T-helper 2 cell treated with Interferon-gamma antibody and Interleukin-4, amounts not matched to agents 100 ng/mL and 5 ng/mL, for 36 hours (primary cell): ENCODE results near the gene NFYC. TPM values are rescaled to one million over a fixed set of nuclear protein-coding genes. Genes with fewer than 3 reads are reported as not detected.
"Not testable (repeated sequence)": the region's sequence is repeated elsewhere in the genome, so short reads cannot be mapped to it uniquely, and the experiment has no call there.

Experiments used
- intact Hi-C: fragments of 100-400 bp; cut with micrococcal nuclease; formaldehyde crosslinking; loops from one replicate; pipeline ENCODE4 v1.15.1; 2023
- total RNA-seq: library from RNA; stranded (reverse); gene quantifications from 2 replicates; pipeline ENCODE4 v1.2.3, GENCODE V29; 2022

The NFYC gene
- total RNA-seq, 1 donor from 2014 or later, result 83.4 TPM

GRCh38 chr1:40704817-40705733 lies 13.6 kb downstream of the NFYC start:
- intact Hi-C loops, result no loop called here

DNA sequence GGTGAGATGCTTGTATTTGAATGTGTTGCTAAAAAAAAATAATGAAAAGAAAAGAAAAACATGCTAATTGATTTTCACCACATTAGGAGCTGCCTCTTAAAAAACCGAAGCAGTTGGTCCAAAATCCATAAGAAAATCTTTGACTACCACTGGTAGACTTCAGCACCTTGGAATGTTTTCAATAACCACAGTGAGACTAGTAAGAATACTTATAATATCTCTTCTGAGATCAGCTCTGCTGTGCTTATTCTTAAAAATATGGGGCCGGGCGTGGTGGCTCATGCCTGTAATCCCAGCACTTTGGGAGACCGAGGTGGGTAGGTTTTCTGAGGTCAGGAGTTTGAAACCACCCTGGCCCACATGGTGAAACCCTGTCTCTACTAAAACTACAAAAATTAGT lies 15.1 kb downstream of the NFYC start:
- intact Hi-C loops, result no loop called here

DNA sequence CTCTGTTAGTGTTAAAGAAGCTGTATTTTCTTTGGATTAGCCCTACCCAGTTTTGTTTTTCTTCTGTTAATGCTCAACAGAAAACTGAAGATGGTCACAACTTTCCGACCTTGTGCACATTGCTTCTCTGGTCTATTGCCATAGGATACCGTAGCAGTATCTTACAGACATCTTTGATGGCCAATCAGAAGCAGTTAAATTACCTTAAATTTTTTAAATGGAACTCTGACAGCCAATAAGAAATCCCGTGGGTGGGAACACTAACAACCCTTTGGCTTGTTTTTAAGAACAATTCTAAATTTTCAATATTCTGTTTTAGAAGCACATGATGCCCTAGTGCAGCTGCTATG lies 17.2 kb downstream of the NFYC start:
- intact Hi-C loops, result loop anchor here (1.0 kb wide), 1 partner anchor 16 kb away; no protein-coding TSS in a partner anchor

DNA sequence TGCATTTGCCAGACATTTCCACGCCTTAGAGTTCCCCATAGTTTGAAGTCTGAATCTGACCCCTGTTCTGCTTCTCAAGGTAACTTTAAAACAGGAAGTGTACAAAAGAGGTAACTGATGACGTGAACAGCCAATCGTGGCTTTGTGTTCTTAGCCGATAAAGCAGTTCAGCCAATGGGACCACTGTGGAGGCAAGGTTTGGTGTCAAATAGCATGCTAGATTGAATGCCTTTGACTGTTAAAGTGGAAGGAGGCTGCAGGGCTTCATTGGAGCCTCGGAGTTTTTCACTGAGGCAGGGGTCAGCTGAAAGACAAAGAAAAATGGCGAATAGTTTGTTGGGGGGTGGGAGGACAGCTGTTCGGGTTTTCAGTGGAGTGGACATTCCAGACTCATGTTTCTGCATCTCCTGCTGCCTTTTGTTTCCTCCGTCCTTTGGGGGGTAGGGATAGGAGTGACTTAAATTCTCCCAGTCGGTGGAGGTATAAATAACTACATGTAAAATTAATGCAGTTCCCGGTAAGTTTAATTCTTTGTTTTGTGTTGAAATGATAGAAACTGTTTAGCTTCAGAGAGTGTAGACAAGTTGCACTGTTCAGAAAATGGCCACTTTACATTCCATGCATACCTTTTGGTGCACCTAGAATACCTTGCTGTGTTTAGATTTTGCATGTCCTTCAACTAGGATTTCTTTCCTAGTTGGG lies 17.7 kb downstream of the NFYC start:
- intact Hi-C loops, result loop anchor here (1.0 kb wide), 1 partner anchor 17 kb away; no protein-coding TSS in a partner anchor

DNA sequence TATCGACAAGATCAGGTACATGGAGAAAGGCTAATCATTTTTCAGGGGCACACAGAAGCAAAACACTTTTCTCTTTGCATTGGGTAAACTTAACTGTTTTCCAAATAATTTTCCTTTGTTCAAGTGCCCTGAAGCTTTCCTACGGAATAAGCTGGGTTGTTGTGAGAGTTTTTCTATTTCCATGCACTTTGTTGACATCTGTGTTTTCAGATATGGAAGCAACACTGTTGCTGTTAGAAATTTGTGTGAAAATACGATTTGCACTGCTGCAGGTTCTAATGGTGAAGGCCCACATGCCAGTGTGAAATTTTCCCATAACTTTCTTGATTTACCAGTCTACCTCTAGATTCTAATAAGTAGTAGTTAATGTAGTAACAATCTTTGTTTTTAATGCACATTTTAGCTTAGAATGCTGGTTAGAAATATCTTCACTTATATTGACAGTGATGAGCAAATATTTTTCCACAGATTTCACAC lies 18.3 kb downstream of the NFYC start:
- intact Hi-C loops, result loop anchor here (1.0 kb wide), 1 partner anchor 18 kb away; no protein-coding TSS in a partner anchor

- intact Hi-C loops, result no loop called here
Observed at GRCh38 chr1:40710581-40711315, 19.2 kb downstream of the NFYC start.

- intact Hi-C loops, result no loop called here
Observed at GRCh38 chr1:40711465-40712404, 20.2 kb downstream of the NFYC start.

- intact Hi-C loops, result no loop called here
Observed at GRCh38 chr1:40712405-40712944, 21.0 kb downstream of the NFYC start.

GRCh38 chr1:40712997-40713396 lies 21.5 kb downstream of the NFYC start:
- intact Hi-C loops, result no loop called here

- intact Hi-C loops, result no loop called here
Observed at GRCh38 chr1:40715491-40716059, 24.1 kb downstream of the NFYC start.

DNA sequence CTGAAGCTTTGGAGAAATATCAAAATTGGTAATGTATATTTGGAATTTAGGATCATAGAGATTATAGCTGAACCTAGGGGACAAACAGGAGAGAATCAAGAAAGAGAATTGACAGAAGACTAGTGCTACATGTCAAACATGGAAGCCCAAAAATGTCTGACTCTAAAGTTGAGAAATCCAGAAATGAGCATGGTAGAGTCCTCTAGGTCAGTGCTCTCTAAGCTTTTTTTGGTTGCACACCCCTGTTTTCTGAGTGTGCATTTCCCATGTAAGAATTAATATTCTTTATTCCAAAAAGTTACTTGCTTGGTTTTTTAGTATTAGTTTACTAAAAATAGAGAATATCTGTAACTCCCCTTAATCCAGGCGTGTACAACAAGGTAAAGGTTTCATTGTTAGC lies 25.6 kb downstream of the NFYC start:
- intact Hi-C loops, result no loop called here

GRCh38 chr1:40717955-40718354 lies 26.5 kb downstream of the NFYC start:
- intact Hi-C loops, result no loop called here

DNA sequence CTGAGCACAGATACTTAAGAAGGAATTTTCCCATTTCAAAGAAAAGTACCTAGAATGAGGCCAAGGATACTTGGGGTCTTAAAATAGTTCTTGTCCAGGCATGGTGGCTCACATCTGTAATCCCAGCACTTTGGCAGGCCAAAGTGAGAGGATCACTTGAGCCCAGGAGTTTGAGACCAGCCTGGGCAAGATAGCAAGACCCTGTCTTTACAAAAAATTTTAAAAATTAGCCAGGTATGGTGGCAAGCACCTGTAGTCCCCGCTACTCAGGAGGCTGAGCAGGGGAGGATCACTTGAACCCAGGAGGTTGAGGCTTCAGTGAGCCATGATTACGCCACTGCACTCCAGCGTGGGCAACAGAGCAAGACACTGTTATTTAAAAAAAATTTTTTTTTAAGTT lies 29.0 kb downstream of the NFYC start:
- intact Hi-C loops, result no loop called here

- intact Hi-C loops, result no loop called here
Observed at GRCh38 chr1:40722622-40723021, 31.1 kb downstream of the NFYC start.

DNA sequence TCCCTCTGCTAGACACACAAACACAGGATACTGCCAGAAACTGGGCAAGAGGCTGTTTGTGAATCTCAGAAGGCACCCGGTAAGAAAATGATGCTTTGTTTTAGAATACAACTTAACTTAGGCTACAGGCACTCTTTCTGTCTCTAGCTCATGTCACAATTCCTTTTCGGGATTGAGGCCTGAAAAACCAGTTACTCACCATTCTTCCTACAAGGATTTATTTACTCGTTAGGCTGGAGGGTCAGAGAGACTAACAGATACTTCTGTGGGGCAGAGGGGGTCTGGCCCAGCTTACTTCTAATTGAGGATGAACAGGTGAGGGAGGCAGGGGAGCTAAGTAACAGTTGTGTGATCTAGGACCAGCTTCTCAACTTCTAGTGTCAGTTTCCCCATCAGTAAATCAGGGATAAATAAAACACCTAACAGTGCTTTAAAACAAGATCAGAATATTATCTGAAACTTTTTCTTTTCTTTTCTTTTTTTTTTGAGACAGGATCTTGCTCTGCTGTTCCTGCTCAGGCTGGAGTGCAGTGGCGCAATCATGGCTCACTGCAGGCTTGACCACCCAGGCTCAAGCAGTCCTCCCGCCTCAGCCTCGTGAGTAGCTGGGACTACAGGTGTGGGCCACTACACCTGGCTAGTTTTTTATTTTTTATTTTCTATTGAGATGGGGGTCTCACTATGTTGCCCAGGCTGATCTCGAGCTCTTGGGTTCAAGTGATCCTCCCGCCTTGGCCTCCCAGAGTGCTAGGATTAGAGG lies 31.9 kb downstream of the NFYC start:
- intact Hi-C loops, result no loop called here

DNA sequence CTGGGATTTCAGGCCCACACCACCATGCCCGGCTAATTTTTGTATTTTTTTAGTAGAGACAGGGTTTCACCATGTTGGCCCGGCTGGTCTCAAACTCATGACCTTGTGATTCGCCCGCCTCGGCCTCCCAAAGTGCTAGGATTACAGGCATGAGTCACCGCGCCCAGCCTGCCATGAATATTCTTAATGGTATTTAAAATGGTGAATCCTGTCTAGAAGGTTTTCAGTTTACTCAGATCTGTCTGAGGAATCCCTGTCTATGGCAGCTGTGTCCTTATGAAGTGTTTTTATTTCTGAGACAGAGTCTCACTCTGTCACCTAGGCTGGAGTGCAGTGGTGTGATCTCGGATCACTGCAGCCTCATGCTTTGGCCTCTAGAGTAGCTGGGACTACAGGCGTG lies 36.2 kb downstream of the NFYC start:
- intact Hi-C loops, result not testable (repeated sequence)

- intact Hi-C loops, result not testable (repeated sequence)
Observed at GRCh38 chr1:40729316-40729862, 37.9 kb downstream of the NFYC start.

DNA sequence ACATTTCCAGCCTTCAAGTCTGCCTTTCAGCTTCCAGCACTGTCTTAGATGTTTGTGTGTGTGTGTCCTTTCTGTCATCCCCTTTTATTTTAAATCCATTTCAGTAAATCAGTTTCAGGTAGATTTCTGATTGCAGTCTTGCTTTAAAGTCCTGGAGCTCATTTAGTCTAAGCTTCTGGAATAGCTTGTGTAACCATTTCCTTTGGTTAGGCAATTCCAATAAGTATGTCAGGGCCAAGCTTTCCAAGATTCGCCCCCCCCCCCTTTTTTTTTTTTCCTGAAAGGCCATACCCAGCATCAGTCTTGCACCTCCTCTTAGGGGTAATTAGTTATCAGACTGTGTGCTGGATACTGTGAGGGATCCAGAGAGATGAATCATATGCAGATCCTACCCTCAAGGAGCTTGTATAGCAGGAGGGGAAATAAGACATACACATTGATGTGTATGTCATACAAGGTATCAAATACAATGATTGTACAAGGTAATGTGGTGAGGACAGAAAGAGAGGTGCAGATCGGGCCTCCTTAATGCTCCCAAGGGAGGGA lies 41.3 kb downstream of the NFYC start:
- intact Hi-C loops, result no loop called here
